Measurements from ENCODE around the gene ACTL7B. TPM values are rescaled to one million over a fixed set of nuclear protein-coding genes. Genes with fewer than 3 reads are reported as not detected.

The ACTL7B gene
- total and polyA plus RNA-seq, 2 experiments from 2014 or later, result not detected

- H3K79me2 ChIP-seq (replicated peaks; ENCODE audit: insufficient read depth), result no peaks in the 10 kb centered on the region
- no peak overlapping the region for H3K4me3 ChIP-seq
- no peak overlapping the region for H2AFZ ChIP-seq
- no peak for TF ChIP-seq EZH2phosphoT487 (IDR thresholded peaks at IDR 0.05; ENCODE audit: unreplicated experiment)
- TF ChIP-seq ETS1 (IDR thresholded peaks at IDR 0.05), result no peak
- no peak for TF ChIP-seq REST (IDR thresholded peaks at IDR 0.05; ENCODE audit: unreplicated experiment)
- TF ChIP-seq STAT1 (IDR thresholded peaks at IDR 0.05; ENCODE audit: unreplicated experiment), result no peak
- no peak for TF ChIP-seq ZNF331 (CRISPR knock-in tag; IDR thresholded peaks at IDR 0.05; ENCODE audit: low read depth)
- no peak for TF ChIP-seq ZNF114 (CRISPR knock-in tag; IDR thresholded peaks at IDR 0.05)
- no peak for TF ChIP-seq NANOG (IDR thresholded peaks at IDR 0.05; ENCODE audit: borderline replicate concordance)
- no peak for TF ChIP-seq CREB1 (CRISPR knock-in tag; IDR thresholded peaks at IDR 0.05; ENCODE audit: low read depth)
- TF ChIP-seq CTCF (conservative IDR thresholded peaks at IDR 0.05; ENCODE audit: low read depth in 2 of 2), result no peak
- TF ChIP-seq EZH2 (IDR thresholded peaks at IDR 0.05; ENCODE audit: low read depth, unreplicated experiment), result no peak
- no peak for TF ChIP-seq ZNF462 (CRISPR knock-in tag; IDR thresholded peaks at IDR 0.05)
- no peak for TF ChIP-seq POLR2AphosphoS5 (IDR thresholded peaks at IDR 0.05; ENCODE audit: low read depth)
- no peak overlapping the region for H3K27ac ChIP-seq (ENCODE audit: low read depth)
- Mint-ChIP-seq H3K36me3 (ENCODE audit: low read depth) (peaks cover 4% of the 10 kb centered on the region; the same call in 1 of the 3 replicates), H3K27me3 (ENCODE audit: insufficient read depth, low read depth, poor library complexity) (peaks cover 4% of the 10 kb centered on the region), H3K4me1 (no peaks in the 10 kb centered on the region), H3K4me3 (no peak overlapping the region), H3K9me3 (no peaks in the 10 kb centered on the region), H3K27ac (no peak overlapping the region)
- H3K9me2 ChIP-seq (ENCODE audit: insufficient read depth), result no peaks in the 10 kb centered on the region
- no peaks in the 10 kb centered on the region for H3K4me1 ChIP-seq (ENCODE audit: insufficient read depth)
- H3K27me3 ChIP-seq (ENCODE audit: insufficient read depth), result no peaks in the 10 kb centered on the region
- no peaks in the 10 kb centered on the region for H4K20me1 ChIP-seq (replicated peaks; ENCODE audit: insufficient read depth)
- no peak for DNase-seq (ENCODE audit: low spot score)
- no peaks in the 10 kb centered on the region for H3F3A ChIP-seq (replicated peaks; ENCODE audit: low read depth)
- no peaks in the 10 kb centered on the region for H3K36me3 ChIP-seq (ENCODE audit: insufficient read depth)
- no peak overlapping the region for H3K4me2 ChIP-seq
- ATAC-seq, result no peak
Observed at GRCh38 chr9:108863891-108864290, 8.1 kb upstream of the ACTL7B start.

All from GM23338 (cell line).